Measurements from ENCODE around the gene TPST1. TPM values are rescaled to one million over a fixed set of nuclear protein-coding genes. Genes with fewer than 3 reads are reported as not detected.
"Not testable (repeated sequence)": the region's sequence is repeated elsewhere in the genome, so short reads cannot be mapped to it uniquely, and the experiment has no call there.

TPST1 gene
- total RNA-seq, 1 donor from 2014 or later, result 21.9 TPM

DNA sequence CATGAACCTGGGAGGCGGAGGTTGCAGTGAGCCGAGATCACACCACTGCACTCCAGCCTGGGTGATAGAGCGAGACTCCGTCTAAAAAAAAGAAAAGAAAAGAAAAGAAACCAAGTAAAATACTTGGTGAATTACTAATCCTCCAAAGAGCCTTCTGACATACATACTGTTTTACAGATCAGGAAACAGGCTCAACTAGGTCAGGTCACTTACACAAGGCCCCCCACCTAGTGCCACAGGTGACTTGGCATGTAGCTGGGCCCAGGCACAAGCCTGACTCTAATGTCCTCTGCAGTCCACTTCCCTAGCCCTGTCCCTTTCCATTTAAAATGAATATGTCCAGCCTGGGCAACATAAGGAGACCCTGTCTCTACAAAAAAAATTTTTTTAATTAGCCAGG, 157.0 kb downstream of the TPST1 start:
- no peak overlapping the region for H3K4me3 ChIP-seq
- TF ChIP-seq, protein P1, sequence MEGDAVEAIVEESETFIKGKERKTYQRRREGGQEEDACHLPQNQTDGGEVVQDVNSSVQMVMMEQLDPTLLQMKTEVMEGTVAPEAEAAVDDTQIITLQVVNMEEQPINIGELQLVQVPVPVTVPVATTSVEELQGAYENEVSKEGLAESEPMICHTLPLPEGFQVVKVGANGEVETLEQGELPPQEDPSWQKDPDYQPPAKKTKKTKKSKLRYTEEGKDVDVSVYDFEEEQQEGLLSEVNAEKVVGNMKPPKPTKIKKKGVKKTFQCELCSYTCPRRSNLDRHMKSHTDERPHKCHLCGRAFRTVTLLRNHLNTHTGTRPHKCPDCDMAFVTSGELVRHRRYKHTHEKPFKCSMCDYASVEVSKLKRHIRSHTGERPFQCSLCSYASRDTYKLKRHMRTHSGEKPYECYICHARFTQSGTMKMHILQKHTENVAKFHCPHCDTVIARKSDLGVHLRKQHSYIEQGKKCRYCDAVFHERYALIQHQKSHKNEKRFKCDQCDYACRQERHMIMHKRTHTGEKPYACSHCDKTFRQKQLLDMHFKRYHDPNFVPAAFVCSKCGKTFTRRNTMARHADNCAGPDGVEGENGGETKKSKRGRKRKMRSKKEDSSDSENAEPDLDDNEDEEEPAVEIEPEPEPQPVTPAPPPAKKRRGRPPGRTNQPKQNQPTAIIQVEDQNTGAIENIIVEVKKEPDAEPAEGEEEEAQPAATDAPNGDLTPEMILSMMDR (IDR thresholded peaks at IDR 0.05), result no peak
- no peaks in the 10 kb centered on the region for H3K27me3 ChIP-seq
- no peaks in the 10 kb centered on the region for H3K9me3 ChIP-seq
- peaks cover 0 to 6% of the 10 kb centered on the region in 2 donors for H3K36me3 ChIP-seq
- intact Hi-C loops (cut with DNase I), result no loop called here
- H3K4me1 ChIP-seq, result no peaks in the 10 kb centered on the region
- DNase-seq (ENCODE audit: low spot score in 2 of 2), result no peak
- H3K27ac ChIP-seq, result no peak overlapping the region

DNA sequence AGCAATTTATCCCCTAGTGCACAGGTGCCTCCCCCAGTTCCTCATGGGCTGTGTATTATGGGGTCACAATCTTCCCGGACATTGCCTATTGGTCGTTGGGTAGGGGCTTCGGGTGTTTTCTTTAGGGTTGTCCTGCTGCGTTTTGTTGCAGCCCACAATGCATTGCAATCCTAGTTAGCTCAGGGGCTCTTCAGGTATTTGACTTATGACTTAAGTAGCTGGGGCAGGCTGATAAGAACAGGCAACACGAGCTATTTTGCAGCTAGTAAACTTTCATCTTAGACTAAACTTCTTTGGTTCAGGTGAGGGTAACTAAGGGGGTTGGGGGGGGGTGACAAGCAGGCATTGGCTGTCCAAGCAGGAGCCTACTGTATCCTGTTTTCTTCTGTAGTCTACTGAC, 158.5 kb downstream of the TPST1 start:
- Histone ChIP-seq H3K27ac (no peak overlapping the region), H3K9me3 (no peaks in the 10 kb centered on the region), H3K27me3 (no peaks in the 10 kb centered on the region), H3K36me3 (peaks cover 0 to 3% of the 10 kb centered on the region in 2 donors), H3K4me1 (no peaks in the 10 kb centered on the region), H3K4me3 (no peak overlapping the region)
- intact Hi-C loops (cut with DNase I), result no loop called here
- TF ChIP-seq, protein P1 (IDR thresholded peaks at IDR 0.05), result no peak
- no peak for DNase-seq (ENCODE audit: low spot score in 2 of 2)

- H3K36me3 ChIP-seq; H3K4me1 ChIP-seq; H3K27ac ChIP-seq; intact Hi-C loops (cut with DNase I); H3K27me3 ChIP-seq; H3K9me3 ChIP-seq; DNase-seq (ENCODE audit: low spot score in 2 of 2); H3K4me3 ChIP-seq: not testable (repeated sequence)
Observed at GRCh38 chr7:66365031-66365430, 159.9 kb downstream of the TPST1 start.

- no peaks in the 10 kb centered on the region for H3K4me1 ChIP-seq
- H3K27ac ChIP-seq, result no peak overlapping the region
- intact Hi-C loops (cut with DNase I), result no loop called here
- no peak overlapping the region for H3K4me3 ChIP-seq
- H3K9me3 ChIP-seq, result no peaks in the 10 kb centered on the region
- TF ChIP-seq, protein P1 (IDR thresholded peaks at IDR 0.05), result no peak
- DNase-seq (ENCODE audit: low spot score in 2 of 2), result no peak
- H3K36me3 ChIP-seq, result no peaks in the 10 kb centered on the region
- no peaks in the 10 kb centered on the region for H3K27me3 ChIP-seq
Observed at GRCh38 chr7:66371096-66371824, 166.1 kb downstream of the TPST1 start.

DNA sequence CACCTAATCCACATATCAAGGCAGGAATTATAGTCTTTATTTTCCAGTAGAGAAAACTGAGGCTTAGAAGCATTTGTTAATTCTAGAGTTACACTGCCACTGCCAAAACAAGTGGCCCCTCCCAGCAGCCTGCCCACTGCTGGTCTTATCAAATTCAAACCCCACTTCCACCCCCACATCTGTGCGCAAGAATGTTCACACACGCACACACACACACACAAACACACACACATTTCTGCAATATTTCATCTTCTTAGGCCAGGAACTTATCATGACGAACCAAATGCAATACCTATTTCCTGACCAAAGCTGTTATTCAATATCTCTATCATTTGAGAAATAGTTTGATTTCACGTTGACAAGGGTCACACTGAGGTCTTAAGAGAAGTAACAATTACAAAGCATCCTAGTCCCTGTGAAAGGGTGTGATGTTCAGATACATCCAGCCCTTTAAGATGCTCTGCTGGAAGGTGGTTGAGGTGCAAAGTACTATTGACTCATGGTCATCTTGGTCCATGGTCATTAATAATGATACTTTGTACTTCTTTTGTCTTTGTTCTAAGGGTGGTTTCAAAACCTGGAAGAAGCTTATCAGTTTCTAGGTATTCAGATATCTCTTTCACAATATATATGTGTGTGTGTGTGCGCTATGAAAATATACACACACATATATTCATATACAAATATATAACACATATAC, 169.2 kb downstream of the TPST1 start:
- H3K4me1 ChIP-seq; DNase-seq (ENCODE audit: low spot score in 2 of 2); H3K9me3 ChIP-seq; H3K27me3 ChIP-seq; H3K4me3 ChIP-seq; H3K27ac ChIP-seq; intact Hi-C loops (cut with DNase I); H3K36me3 ChIP-seq: not testable (repeated sequence)

- TF ChIP-seq, protein P1 (IDR thresholded peaks at IDR 0.05), result no peak
- no peak for DNase-seq (ENCODE audit: low spot score in 2 of 2)
- intact Hi-C loops (cut with DNase I), result no loop called here
Observed at GRCh38 chr7:66376264-66376945, 171.3 kb downstream of the TPST1 start.

More at GRCh38 chr7:66376264-66376945, 171.3 kb downstream of the TPST1 start:
- Histone ChIP-seq H3K4me3 (no peak overlapping the region), H3K4me1 (no peaks in the 10 kb centered on the region), H3K9me3 (peaks cover 0 to 3% of the 10 kb centered on the region in 2 donors), H3K27me3 (no peaks in the 10 kb centered on the region), H3K36me3 (peaks cover 6 to 14% of the 10 kb centered on the region in 2 donors), H3K27ac (no peak overlapping the region)

Measured in ascending aorta (tissue), 2 donors.